ENCODE results near the gene LRWD1.
"Not testable (repeated sequence)": the region's sequence is repeated elsewhere in the genome, so short reads cannot be mapped to it uniquely, and the experiment has no call there.

LRWD1 gene

GRCh38 chr7:102469351-102469971, 4.7 kb downstream of the LRWD1 start:
- no peak for DNase-seq

- DNase-seq = no peak
These were observed 5.4 kb downstream of the LRWD1 start for GRCh38 chr7:102469972-102470825.

GRCh38 chr7:102471791-102472125, 7.0 kb downstream of the LRWD1 start:
- DNase-seq = no peak

- no peak for DNase-seq
These were observed 7.6 kb downstream of the LRWD1 start for GRCh38 chr7:102472126-102473041.

GRCh38 chr7:102473271-102473991, 8.6 kb downstream of the LRWD1 start:
- DNase-seq = no peak

- not testable (repeated sequence) for DNase-seq
These were observed 9.3 kb downstream of the LRWD1 start for GRCh38 chr7:102474116-102474515.

- not testable (repeated sequence) for DNase-seq
These were observed 10.1 kb downstream of the LRWD1 start for GRCh38 chr7:102474736-102475435.

GRCh38 chr7:102478314-102479208, 13.8 kb downstream of the LRWD1 start, which contains the start of gene POLR2J:
POLR2J (minus strand) TSS chr7:102478922; CDS start chr7:102478860, 62 bp downstream.
- not testable (repeated sequence) for DNase-seq

- DNase-seq = not testable (repeated sequence)
These were observed 14.4 kb downstream of the LRWD1 start for GRCh38 chr7:102479209-102479584.

GRCh38 chr7:102479982-102480637, 15.3 kb downstream of the LRWD1 start:
- DNase-seq = not testable (repeated sequence)

- not testable (repeated sequence) for DNase-seq
These were observed 17.2 kb downstream of the LRWD1 start for GRCh38 chr7:102481962-102482361.

- not testable (repeated sequence) for DNase-seq
These were observed 19.5 kb downstream of the LRWD1 start for GRCh38 chr7:102484317-102484716.

- not testable (repeated sequence) for DNase-seq
These were observed 25.8 kb downstream of the LRWD1 start for GRCh38 chr7:102490529-102491075.

- DNase-seq = not testable (repeated sequence)
These were observed 28.6 kb downstream of the LRWD1 start for GRCh38 chr7:102493220-102493935.

- DNase-seq = not testable (repeated sequence)
These were observed 29.2 kb downstream of the LRWD1 start for GRCh38 chr7:102494026-102494425.

GRCh38 chr7:102494473-102495149, 29.8 kb downstream of the LRWD1 start:
- not testable (repeated sequence) for DNase-seq

- DNase-seq = not testable (repeated sequence)
These were observed 32.1 kb downstream of the LRWD1 start for GRCh38 chr7:102496861-102497260.

- not testable (repeated sequence) for DNase-seq
These were observed 32.5 kb downstream of the LRWD1 start for GRCh38 chr7:102497308-102497707.
